GM21825 (cell line): ENCODE results near the gene CELSR2.
"Not testable (repeated sequence)": the region's sequence is repeated elsewhere in the genome, so short reads cannot be mapped to it uniquely, and the experiment has no call there.

Source experiments
- ATAC-seq: cut with Tn5 transposase; IDR thresholded peaks from one replicate; pipeline ENCODE4 v1.9.1; 2021; ENCODE audit warnings: mild to moderate bottlenecking, moderate library complexity; ENCODE audit not compliant: unreplicated experiment

Gene CELSR2

DNA sequence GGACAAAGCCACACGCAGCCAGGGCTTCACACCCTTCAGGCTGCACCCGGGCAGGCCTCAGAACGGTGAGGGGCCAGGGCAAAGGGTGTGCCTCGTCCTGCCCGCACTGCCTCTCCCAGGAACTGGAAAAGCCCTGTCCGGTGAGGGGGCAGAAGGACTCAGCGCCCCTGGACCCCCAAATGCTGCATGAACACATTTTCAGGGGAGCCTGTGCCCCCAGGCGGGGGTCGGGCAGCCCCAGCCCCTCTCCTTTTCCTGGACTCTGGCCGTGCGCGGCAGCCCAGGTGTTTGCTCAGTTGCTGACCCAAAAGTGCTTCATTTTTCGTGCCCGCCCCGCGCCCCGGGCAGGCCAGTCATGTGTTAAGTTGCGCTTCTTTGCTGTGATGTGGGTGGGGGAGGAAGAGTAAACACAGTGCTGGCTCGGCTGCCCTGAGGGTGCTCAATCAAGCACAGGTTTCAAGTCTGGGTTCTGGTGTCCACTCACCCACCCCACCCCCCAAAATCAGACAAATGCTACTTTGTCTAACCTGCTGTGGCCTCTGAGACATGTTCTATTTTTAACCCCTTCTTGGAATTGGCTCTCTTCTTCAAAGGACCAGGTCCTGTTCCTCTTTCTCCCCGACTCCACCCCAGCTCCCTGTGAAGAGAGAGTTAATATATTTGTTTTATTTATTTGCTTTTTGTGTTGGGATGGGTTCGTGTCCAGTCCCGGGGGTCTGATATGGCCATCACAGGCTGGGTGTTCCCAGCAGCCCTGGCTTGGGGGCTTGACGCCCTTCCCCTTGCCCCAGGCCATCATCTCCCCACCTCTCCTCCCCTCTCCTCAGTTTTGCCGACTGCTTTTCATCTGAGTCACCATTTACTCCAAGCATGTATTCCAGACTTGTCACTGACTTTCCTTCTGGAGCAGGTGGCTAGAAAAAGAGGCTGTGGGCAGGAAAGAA is 25.5 kb downstream of the CELSR2 start:
- no peak for ATAC-seq

DNA sequence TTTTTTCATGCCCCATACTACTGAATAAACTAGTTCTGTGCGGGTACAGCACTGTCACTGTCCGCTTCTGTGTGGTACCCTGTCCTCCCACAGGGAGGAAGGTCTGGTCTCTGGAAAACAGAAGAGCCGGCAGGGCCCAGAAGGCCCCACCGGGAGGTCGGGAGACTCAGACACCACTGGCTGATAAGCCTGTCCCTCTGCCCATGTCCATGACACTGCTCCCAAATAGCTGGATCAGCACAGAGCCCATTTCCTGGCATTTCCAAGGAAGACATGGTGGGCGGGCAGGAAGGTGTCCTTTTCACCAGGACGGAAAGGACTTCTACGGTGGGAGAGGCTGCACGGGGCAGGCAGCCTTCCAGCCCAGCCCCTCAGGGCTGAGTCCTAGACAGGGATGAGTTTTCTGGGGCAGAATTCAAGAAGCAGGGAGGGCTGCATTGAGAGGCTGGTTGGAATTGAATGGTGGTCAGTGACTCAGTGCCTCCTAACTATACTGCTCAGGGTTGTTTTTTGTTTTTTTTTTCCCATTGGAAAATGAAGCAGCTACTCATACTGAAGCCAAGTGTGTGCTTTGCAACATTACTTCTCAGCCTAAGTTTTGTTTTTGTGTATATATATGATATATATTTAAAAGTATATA is 26.5 kb downstream of the CELSR2 start:
- ATAC-seq = no peak

DNA sequence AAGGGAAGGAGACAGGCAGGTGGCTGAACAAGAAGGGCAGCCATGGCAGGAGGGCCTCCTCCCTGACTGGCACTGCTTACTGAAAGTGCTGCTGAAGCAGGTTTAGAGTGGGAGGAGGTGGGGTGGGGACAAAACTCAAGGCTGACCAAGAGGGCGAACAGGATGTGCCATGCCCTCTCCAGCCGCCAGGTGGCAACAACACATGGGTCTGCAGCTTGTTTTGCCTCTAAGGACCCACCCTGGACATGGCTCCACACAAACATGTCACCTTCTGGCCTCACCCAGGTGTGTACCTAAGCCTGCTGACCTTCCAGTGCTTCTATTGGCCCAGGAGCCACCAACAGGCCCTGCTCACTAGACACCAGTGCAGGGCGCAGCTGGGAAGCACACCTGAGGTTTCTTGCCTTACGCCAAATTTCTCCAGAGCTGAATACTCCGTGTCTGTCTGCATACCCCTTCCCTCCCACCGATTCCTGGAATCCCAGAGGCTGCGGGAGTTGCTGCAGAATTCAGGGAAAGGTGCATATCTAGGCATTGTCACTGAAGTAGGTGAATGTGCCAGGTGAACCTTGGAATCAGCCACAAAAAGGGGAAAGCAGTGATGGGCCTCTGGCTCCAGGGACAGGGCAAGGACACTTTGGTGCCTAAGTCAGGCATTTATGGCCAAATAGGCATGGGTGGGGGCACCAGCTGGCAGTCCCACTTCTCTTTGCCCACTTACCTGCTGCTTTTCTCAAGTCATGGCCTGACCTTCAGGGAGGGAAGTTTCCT is 28.3 kb downstream of the CELSR2 start:
- ATAC-seq = peak; percentile 78

DNA sequence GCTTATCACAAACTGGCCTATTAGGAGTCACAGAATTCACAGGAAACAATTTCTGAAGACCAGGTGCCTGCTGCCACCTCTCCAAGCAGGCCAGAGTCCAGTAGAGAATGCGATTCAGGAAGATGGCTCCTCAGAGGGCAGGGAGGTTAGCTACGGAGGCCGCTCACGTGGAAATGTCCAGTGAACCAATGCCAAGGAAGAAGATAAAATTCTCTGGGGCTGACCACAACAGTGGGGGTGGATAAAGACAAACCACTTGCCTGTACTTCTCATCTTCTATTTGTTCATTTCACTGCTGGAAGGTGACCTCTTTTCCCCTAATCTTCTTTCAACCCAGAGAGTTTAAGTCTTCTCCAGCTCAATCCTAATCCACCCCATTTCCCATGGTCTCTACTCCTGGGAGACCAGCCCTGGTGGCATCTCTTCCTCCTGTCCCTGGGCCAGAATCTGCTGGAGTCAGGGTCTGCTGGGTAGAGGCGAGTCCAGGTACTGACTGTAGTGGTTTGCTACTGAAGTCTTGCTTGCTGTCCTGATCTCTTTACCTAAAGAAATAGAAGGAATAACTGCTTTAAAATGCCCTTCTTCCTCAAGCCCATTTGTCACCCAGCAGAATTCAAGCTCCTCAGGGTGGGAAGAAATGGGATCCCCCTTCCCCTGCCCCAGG is 30.4 kb downstream of the CELSR2 start:
- no peak for ATAC-seq

DNA sequence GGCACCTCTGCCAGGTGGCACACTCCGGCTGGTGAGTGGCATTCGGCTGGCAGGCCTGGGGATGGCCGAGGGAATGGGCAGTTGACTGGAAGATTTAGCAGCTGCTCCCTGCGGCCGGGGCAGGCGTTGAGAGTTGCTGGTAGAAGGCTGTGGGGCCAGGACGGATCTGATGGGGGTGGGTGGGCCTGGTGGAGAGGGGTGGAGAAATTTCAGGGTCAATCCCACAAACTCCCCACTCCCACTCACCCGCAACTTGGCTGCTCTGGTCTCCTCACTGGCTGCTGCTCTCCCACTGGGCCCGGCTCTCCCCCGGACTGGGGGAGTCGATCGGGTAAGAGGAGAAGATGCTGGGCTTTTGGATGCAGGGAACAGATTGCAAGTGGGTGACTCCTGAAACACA is 31.5 kb downstream of the CELSR2 start:
- ATAC-seq = no peak

DNA sequence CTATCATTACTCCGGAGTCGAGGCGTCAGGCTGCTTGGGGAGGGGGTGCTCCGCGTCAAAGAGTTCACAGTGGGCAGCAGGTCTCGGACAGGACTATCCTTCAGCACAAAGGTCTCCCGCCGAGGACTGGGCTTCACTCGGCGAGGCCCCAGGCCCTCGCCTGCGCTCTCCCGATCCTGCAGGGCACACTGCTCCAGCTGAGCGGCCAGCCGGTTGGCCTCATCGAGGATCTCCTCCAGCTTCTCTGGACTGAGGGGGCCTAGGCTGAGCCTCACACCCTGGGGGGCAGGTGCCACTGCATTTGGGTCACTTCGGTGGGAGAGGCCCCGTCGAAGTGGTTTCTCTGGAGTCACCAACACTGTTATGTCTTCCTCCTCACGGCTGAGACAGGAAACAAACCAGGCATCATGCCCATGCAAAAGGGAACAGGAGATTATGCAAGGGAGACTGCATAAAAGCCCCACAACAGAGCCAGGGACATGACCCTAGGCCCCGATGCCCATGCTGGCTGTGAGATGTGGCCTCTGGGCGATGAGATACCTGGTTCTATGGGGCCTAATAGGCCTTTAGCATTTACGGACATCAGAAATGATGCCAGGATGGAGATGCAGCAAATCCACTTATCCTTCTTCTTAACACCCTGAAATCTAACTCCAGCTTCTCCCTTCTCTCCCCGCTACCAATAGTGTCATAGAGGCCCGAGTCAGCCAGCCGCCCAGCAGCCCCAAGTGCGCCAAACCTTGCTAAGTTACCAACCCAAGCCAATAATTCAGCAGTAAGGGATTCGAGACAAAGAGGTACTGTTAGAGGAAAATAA is 32.5 kb downstream of the CELSR2 start:
- no peak for ATAC-seq

DNA sequence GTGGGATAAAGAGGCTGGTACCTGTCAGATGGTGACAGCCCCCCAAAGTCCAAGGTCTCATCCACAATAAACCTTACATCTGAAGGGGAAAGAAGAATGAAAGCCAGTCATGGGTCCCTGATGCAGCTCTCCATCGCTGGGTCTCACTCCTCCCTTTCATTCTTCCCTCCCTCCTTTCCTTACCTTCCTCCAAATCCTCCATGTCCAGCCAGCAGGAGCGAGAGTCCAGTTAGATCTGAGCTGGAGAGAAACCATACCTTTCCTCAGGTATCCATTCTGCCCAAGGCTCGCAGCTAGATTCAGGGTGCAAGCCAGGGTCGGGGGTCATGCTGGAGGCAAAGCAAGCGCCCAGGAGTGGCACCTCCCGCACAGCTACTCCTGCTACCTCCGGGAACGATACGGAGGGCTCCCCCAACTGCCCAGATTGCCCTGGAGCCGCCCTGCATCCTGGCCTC is 33.2 kb downstream of the CELSR2 start:
- ATAC-seq = no peak

DNA sequence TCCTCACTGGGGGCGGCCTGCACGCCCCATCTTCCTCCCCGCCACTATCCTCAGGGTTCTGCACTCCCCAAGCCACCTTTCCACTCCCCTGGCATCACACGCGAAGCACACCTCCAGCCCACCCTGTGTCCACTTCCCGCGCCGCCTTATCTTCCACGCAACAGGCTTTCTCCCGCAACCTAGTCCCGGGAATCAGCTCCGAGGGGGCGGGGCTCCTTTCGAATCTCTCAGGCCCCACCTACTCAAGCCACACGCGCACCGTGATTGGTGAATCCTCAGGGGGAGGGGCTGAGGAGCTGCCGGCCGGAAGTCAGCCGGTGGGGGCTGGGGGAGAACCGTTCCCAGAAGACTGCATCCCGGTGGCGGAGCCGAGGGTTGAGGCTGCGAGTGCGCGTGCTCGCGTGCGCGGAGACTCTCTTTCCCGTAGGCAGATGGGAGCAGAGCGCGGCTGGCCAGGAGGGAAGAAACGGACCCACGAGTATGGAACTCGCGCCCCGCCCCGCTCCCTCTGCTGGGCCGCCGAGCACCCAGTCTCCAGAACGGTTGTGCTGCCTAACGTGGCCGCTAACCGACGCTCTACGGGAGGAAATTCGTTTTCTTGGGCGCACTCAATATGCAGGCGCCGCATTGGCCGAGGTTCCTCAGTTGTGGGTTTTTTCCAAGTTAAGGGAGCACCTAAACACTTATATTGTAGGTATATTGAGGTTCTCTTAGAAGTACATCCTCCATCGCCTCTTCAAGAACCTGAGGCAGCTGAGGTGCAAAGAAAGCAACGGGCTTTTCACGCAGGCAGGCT is 33.8 kb downstream of the CELSR2 start, which contains the start of gene PSRC1:
PSRC1 (minus strand) TSS at position 194 of the 796 bp plus-strand sequence.
- peak; percentile 96 for ATAC-seq

DNA sequence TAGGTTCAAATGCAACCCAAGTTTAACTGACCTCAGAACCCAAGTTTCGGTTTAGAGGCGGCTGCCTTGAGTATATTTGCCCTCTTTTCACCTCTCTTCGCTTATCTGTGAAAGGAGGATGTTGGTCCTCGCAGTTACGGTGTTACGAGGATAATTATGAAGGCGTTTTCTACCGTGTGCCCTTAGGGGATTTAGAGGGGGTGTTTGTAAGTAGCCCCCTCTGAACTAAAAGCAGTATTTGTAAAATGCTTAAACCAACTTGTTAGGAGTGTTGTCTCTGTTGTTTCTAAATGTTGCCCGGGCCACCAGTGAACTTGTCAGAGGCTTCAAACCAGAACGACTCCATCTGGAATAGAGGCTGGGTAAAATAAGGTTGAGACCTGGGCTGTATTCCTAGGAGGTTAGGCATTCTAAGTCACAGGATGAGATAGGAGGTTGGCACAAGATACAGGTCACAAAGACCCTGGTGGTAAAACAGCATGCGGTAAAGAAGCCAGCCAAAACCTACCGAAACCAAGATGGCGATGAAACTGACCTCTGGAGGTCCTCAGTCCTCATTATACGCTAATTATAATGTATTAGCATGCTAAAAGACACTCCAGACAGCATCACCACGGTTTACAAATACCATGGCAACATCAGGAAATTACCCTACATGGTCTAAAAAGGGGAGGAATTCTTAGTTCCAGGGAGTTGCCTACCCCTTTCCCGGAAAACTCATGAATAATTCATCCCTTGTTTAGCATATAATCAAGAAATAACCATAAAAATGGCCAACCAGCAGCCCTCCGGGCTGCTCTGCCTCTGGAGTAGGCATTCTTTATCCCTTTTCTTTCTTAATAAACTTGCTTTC is 34.6 kb downstream of the CELSR2 start:
- no peak for ATAC-seq

DNA sequence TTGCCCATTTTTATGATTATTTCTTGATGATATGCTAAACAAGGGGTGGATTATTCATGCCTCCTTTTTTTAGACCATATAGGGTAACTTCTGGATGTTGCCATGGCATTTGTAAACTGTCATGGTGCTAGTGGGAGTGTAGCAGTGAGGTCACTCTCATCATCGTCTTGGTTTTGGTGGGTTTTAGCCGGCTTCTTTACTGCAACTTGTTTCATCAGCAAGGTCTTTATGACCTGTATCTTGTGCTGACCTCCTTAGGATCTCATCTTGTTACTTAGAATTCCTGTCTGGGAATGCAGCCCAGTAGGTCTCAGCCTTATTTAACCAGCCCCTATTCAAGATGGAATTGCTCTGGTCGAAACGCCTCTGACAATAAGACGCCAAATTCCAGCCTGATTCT is 37.4 kb downstream of the CELSR2 start:
- not testable (repeated sequence) for ATAC-seq

DNA sequence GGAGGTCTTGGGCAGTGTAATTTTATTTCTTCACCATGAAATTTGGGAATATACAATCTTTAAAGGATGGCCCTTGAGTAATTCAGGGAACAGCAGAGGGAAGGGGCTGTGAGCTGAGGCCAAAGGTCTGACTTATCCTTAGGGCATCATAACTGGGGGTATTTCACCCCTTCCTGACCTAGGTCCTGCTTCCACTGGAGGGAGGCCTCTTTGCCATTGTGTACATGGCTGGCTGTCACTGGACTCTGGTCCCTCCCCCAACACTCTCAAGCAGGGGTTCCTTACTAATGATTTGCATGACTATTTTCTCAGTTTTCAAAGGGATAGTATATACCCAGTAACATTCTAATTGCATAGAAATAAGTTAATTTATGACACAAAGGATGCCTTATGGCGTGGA is 40.8 kb downstream of the CELSR2 start:
- no peak for ATAC-seq

DNA sequence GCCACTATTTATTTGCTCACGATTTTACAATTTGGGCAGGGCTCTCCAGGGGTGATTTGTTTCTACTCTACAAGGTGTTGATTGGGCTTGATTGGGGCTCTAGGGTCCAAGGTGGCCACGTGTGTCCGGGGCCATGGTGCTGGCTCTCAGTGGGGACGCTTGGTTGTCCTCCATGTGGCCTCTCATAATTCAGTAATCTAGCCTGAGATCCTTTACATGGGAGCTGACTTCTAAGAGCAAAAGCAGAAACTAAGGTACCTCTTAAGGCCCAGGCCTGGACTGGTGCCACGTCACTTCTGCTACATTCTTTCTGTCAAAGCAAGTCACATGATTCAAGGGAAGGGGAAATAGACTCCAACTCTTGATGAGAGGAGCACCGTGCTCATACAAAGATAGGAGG is 41.7 kb downstream of the CELSR2 start:
- no peak for ATAC-seq

DNA sequence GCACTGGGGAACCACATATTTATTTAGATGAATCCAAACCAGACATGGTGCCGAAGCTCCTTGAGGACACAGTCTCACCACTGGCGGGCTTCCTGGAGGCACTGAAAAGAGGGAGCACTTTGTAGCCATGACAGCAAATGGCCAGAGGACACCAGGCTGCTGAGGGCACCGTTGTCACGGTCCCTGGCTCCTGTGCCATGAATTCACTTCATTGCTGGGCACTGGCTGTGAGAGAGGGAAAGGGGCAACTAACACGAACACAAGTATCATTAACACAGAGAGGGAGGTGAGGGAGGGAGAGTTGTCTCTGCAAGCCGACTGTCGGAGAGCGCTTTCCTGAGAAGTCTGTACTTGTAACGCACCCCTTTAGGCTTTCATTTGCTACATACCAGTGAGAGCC is 43.0 kb downstream of the CELSR2 start:
- no peak for ATAC-seq

DNA sequence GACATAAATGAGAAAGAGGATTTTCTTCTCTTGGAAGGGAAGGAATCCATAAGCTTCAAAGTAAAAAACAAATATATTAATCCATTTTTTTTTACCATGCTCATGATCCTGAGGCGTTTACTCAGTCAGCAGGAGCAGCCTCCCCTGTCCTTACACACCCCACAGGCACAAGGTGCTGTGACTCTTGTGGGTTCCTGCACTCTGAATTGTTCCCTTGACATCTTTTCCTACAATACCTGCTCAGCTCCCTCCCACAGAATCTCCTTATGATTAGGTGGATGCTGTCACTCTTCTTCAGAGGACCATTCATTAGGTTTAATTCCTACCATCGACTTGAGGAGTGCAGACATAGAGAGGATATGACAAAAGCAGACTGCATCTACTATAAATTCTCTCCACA is 43.7 kb downstream of the CELSR2 start:
- no peak for ATAC-seq

DNA sequence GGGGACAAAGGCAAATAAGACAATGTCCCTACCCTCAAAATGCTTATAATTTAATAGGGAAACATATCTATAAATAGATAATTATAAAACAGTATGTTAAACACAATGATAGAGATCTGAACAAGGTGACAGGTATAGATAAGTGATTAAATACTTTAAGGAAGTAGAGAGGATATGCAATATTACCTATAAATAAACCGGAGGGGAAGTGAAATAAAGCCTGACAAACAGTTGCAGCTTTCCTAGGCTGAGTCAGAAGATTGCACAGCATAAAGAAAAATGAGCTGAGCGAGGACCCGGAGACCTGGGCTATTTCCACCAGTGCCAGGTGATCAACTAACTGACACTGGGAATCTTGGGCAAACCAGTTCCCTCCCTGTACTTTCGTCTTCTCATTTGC is 45.1 kb downstream of the CELSR2 start:
- no peak for ATAC-seq

DNA sequence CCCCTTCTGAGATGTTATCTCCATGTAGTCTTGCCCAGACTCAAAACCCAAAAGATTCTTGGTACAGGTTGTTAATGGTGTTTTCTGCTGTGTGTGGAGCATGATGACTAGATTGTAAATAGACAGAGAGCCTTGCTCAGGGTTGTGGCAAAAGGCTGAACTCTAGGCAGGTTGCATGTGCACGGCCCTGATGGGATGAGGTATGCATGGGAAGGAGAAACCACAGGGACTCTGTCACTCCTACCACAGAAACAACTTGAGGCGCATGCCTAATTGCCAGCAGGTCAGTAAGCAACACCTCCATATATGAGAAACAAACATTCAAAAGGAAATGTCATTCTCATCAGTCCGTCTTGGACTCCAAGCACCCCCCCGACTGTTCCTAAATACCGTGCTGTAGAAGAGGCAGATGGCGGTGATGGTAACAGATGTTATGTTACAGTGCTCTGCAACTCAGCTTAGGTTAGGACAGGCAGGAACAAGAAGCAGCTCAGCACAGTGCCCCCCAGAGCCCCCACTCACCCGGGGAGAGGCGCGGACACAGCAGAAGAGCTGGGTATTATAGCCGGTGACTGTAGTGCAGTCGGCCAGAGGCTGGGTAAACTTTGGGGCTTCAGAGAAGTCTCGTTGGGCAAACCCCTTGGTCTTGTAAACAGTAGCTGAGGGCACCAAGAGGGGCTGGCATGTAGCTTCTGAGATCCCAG is 46.5 kb downstream of the CELSR2 start:
- no peak for ATAC-seq

DNA sequence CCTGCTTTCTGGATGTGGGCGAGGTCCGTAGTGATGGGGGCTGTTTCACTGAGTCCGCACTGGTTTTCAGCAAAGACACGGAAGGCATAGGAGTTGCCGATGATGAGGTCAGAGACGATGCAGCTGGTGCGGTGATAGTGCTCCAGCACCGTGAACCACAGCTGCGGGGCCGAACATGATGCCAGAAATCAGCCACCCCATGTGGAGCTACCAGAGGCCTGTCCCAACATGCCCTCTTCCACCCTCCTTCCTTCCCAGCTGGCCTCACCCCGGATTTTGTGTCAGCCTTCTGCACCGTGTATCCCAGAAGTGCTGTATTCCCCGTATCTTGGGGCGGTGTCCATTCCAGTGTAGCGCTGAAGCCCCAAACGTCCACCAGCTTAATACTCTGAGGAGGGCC is 47.4 kb downstream of the CELSR2 start:
- no peak for ATAC-seq
